Hematopoietic multipotent progenitor cell treated with erythropoietin and hydrocortisone succinate and interleukin-3 and kit ligand, for 8 days (in vitro differentiated cells): ENCODE results near the gene MATN4.

Source experiments
- DNase-seq: peaks from one replicate; pipeline ENCODE4 v3.0.0-alpha.2; 2015

MATN4 gene

GRCh38 chr20:45288860-45289259 is 19.2 kb downstream of the MATN4 start:
- DNase-seq: no peak

- no peak for DNase-seq
Observed at GRCh38 chr20:45288376-45288775, 19.7 kb downstream of the MATN4 start.

GRCh38 chr20:45283551-45284057 is 24.5 kb downstream of the MATN4 start:
- DNase-seq: peak; percentile 25

- DNase-seq: no peak
Observed at GRCh38 chr20:45282700-45283550, 25.2 kb downstream of the MATN4 start.

- DNase-seq: no peak
Observed at GRCh38 chr20:45279992-45280391, 28.1 kb downstream of the MATN4 start.

DNA sequence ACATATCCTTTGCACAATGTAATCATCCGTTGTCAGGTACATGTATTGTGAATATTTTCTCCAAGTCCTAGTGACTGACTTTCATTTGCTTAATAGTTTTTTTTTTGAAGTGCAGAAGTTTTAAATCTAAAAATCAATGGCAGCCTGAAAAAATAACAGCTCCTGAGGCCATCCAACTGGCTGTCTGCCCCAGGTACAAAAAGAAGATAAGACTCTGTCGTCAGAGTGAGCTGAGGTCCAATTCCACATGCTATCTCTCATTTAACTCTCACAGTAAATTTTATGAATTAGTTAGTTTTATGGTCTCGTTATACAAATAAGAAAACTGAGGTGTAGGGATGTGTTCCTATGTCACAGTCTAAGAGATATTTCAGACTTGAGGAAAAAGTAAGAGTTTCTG is 32.8 kb downstream of the MATN4 start:
- no peak for DNase-seq

DNA sequence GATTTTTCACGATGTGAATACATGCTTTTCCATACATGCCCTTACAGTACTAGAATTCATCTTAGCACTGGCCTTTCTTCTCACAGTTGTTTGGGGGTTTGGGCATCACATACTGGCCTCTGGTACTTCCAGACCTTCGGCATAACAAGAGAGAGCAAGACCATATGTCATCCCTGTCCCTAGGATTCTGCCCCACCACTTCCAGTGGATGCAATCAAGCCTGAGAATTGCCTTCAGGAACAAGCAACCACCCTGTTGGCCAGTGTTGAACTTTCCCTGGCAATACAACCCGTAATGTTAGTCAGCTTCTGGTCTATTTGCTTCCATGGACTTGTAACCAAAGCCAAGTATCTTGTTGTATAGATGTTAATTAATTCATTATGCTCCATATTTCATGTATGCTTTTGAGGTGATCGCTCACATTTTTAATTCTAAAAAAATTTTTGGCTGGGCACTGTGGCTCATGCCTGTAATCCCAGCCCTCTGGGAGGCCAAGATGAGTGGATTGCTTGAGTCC is 38.3 kb downstream of the MATN4 start:
- DNase-seq: no peak

GRCh38 chr20:45269056-45269455 is 39.0 kb downstream of the MATN4 start:
- DNase-seq: no peak

DNA sequence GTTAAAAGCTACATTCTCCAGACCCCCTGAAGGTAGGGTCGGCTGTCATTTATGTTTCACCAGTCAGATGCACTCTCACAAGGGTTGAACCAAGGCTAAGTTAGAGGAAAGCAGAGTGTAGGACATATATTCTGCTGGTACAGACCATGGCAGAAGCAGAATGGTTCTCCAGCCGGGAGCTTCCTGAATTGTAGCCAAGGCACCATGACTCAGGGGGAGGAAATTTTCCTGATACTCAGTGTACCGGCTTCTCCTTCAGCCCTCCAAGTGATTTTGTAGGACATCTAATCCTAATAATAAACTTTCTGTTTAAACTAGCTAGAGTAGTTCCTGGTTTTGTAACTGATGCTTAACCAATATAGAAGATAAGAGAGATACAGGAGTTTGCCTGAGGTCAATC is 39.6 kb downstream of the MATN4 start:
- DNase-seq: no peak

GRCh38 chr20:45266977-45267376 is 41.1 kb downstream of the MATN4 start:
- DNase-seq: no peak

DNA sequence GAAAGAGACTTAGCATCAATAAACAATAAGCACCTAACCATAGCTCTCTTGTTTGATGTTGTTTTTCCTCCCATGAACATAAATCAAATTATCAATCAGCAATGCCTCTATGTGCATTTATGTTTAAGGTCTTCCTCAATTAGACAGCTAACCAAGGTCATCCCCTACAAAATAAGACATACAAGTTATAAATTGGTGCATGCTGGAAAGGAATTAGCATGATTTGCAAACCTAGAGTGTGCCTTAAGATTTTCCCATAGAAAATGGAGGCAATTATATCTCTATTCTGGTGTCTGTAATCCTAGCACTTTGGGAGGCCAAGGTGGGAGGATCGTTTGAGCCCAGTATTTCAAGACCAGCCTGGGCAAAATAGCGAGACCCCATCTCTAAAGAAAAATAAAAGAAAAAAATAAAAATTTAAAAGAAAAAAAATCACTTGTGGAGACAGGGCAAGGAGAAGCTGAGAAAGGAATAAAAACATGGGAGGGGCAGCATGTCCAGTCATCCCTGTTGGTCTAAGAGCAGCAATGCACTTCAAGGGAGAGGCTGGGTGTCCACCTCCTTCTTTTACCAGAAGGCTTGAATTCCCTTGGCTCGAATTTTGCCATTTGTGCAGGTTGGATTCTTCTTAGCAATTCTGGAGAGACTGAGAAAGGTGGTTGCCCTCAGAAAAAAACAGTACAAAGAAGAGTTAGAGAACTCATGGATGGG is 44.4 kb downstream of the MATN4 start:
- no peak for DNase-seq

DNA sequence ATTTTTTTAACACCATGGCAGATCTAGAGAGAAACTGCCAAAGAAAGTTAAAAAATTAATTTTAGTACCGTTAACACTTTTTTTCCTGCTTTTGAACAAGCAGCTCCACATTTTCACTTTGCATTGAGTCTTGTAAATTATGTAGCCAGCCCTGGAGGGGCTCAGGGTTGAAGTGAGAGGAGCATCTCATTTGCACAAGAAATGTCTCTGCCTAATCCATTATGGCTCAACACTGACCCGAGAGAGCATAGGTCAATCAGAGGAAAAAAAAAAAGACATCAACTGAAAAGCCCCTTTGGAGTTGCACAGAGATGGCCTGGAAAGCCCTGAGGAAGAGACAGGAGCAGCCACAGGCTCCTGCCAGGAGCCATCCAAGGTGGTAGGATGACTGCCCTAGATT is 49.4 kb downstream of the MATN4 start:
- no peak for DNase-seq

GRCh38 chr20:45258259-45258658 is 49.8 kb downstream of the MATN4 start:
- no peak for DNase-seq

- DNase-seq: no peak
Observed at GRCh38 chr20:45257711-45258110, 50.4 kb downstream of the MATN4 start.

- DNase-seq: no peak
Observed at GRCh38 chr20:45257161-45257560, 50.9 kb downstream of the MATN4 start.

- peak; percentile 13 for DNase-seq
Observed at GRCh38 chr20:45254383-45255262, 53.5 kb downstream of the MATN4 start, which contains the start of gene SLPI. SLPI (minus strand) TSS chr20:45254564; CDS start chr20:45254543, 21 bp downstream.

- DNase-seq: no peak
Observed at GRCh38 chr20:45253261-45253660, 54.8 kb downstream of the MATN4 start.

- DNase-seq: no peak
Observed at GRCh38 chr20:45251884-45252560, 56.1 kb downstream of the MATN4 start.

- no peak for DNase-seq
Observed at GRCh38 chr20:45248609-45249008, 59.5 kb downstream of the MATN4 start.

DNA sequence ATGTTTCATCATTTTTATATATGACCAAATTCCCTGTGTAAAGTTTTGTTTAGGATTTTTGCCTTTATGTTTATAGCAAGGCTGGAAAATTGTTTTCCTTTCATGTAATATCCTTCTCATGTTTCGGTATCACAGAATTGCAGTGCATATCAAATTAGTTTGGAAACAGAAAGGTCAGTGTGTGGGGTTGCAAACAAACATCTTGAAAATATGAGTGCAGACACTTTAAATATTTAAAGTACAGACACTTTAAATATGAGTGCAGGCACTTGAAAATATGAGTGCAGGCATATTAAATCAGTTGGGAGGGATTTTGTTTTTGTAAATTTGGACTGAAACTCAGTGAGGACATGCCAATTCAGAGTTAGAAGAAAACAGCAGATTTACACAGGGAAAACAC is 60.2 kb downstream of the MATN4 start:
- no peak for DNase-seq

- no peak for DNase-seq
Observed at GRCh38 chr20:45246109-45246508, 62.0 kb downstream of the MATN4 start.
